ENCODE measurements around the gene ENTPD6. TPM values are rescaled to one million over a fixed set of nuclear protein-coding genes. Genes with fewer than 3 reads are reported as not detected.

The ENTPD6 gene
- total RNA-seq, 1 experiment from 2014 or later = 86.6 TPM

- peaks cover 6% of the 10 kb centered on the region for H3K4me1 Mint-ChIP-seq (ENCODE audit: low read depth, unreplicated experiment)
- H3K4me3 ChIP-seq (ENCODE audit: low read depth, low read length) = no peak overlapping the region
Measured at GRCh38 chr20:25252230-25252651, 56.7 kb downstream of the ENTPD6 start.

GRCh38 chr20:25252686-25253421 lies 57.3 kb downstream of the ENTPD6 start:
- intact Hi-C loops (cut with micrococcal nuclease; ENCODE audit: unreplicated experiment) = no loop called here
- Mint-ChIP-seq H3K9me3 (ENCODE audit: unreplicated experiment) (no peaks in the 10 kb centered on the region), H3K4me1 (ENCODE audit: low read depth, unreplicated experiment) (peaks cover 6% of the 10 kb centered on the region), H3K36me3 (ENCODE audit: insufficient read depth, unreplicated experiment) (peaks cover 19% of the 10 kb centered on the region), H3K27ac (ENCODE audit: unreplicated experiment) (no peak overlapping the region), H3K4me3 (ENCODE audit: unreplicated experiment) (no peak overlapping the region), H3K27me3 (ENCODE audit: insufficient read depth, unreplicated experiment) (no peaks in the 10 kb centered on the region)
- peaks cover 20% of the 10 kb centered on the region for H3K4me1 ChIP-seq
- no peak for TF ChIP-seq CTCF (IDR thresholded peaks at IDR 0.05; ENCODE audit: insufficient read depth in 1 of 2, low read depth in 1 of 2, low read length in 1 of 2, severe bottlenecking in 1 of 2, unreplicated experiment in 1 of 2)
- POLR2A ChIA-PET = interaction anchor here (0.5 to 1.4 kb wide), 2 partner anchors 57 to 248 kb away, joined by 4 to 5 read pairs; partner anchors contain the start of gene ENTPD6
- no peaks in the 10 kb centered on the region for H3K27me3 ChIP-seq (replicated peaks; ENCODE audit: control insufficient read depth, insufficient read depth, low read length)
- H3K4me3 ChIP-seq (ENCODE audit: low read depth, low read length) = no peak overlapping the region
- H3K9me3 ChIP-seq = no peaks in the 10 kb centered on the region
- no peaks in the 10 kb centered on the region; the same call in 1 of the 2 replicates for H3K36me3 ChIP-seq (ENCODE audit: control insufficient read depth, insufficient read depth, low read length)
- CTCF ChIA-PET = no interaction called here
- BruUV-seq (replicated peaks) = no TSS peak
- no peak for DNase-seq

More at GRCh38 chr20:25252230-25252651, 56.7 kb downstream of the ENTPD6 start:
- Mint-ChIP-seq H3K9me3 (ENCODE audit: unreplicated experiment) (no peaks in the 10 kb centered on the region), H3K36me3 (ENCODE audit: insufficient read depth, unreplicated experiment) (peaks cover 21% of the 10 kb centered on the region), H3K4me3 (ENCODE audit: unreplicated experiment) (no peak overlapping the region), H3K27me3 (ENCODE audit: insufficient read depth, unreplicated experiment) (no peaks in the 10 kb centered on the region), H3K27ac (ENCODE audit: unreplicated experiment) (no peak overlapping the region)
- DNase-seq = no peak
- ChIA-PET POLR2A (interaction anchor here (1.4 kb wide), 1 partner anchor 57 kb away, joined by 4 read pairs; the partner anchor contains the start of gene ENTPD6), CTCF (no interaction called here)
- intact Hi-C loops (cut with micrococcal nuclease; ENCODE audit: unreplicated experiment) = no loop called here
- no TSS peak for BruUV-seq (replicated peaks)
- no peaks in the 10 kb centered on the region for H3K9me3 ChIP-seq
- H3K36me3 ChIP-seq (ENCODE audit: control insufficient read depth, insufficient read depth, low read length) = no peaks in the 10 kb centered on the region; the same call in 1 of the 2 replicates
- no peak for TF ChIP-seq CTCF (IDR thresholded peaks at IDR 0.05; ENCODE audit: insufficient read depth in 1 of 2, low read depth in 1 of 2, low read length in 1 of 2, severe bottlenecking in 1 of 2, unreplicated experiment in 1 of 2)
- peaks cover 20% of the 10 kb centered on the region for H3K4me1 ChIP-seq
- no peaks in the 10 kb centered on the region for H3K27me3 ChIP-seq (replicated peaks; ENCODE audit: control insufficient read depth, insufficient read depth, low read length)

- Histone ChIP-seq H3K4me3 (ENCODE audit: low read depth, low read length) (no peak overlapping the region), H3K36me3 (ENCODE audit: control insufficient read depth, insufficient read depth, low read length) (no peaks in the 10 kb centered on the region; the same call in 1 of the 2 replicates), H3K4me1 (peaks cover 20% of the 10 kb centered on the region), H3K9me3 (no peaks in the 10 kb centered on the region), H3K27me3 (replicated peaks; ENCODE audit: control insufficient read depth, insufficient read depth, low read length) (no peaks in the 10 kb centered on the region)
- H3K4me3 Mint-ChIP-seq (ENCODE audit: unreplicated experiment) = no peak overlapping the region
- H3K36me3 Mint-ChIP-seq (ENCODE audit: insufficient read depth, unreplicated experiment) = peaks cover 19% of the 10 kb centered on the region
- intact Hi-C loops (cut with micrococcal nuclease; ENCODE audit: unreplicated experiment) = no loop called here
- no TSS peak for BruUV-seq (replicated peaks)
- POLR2A ChIA-PET = no interaction called here
- no peak for TF ChIP-seq CTCF (IDR thresholded peaks at IDR 0.05; ENCODE audit: insufficient read depth in 1 of 2, low read depth in 1 of 2, low read length in 1 of 2, severe bottlenecking in 1 of 2, unreplicated experiment in 1 of 2)
- no peak for DNase-seq
- H3K27me3 Mint-ChIP-seq (ENCODE audit: insufficient read depth, unreplicated experiment) = no peaks in the 10 kb centered on the region
- peaks cover 6% of the 10 kb centered on the region for H3K4me1 Mint-ChIP-seq (ENCODE audit: low read depth, unreplicated experiment)
- no peak overlapping the region for H3K27ac Mint-ChIP-seq (ENCODE audit: unreplicated experiment)
- no peaks in the 10 kb centered on the region for H3K9me3 Mint-ChIP-seq (ENCODE audit: unreplicated experiment)
- CTCF ChIA-PET = no interaction called here
Measured at GRCh38 chr20:25253606-25254275, 58.2 kb downstream of the ENTPD6 start.

Data from Caco-2 (cell line).